MM.1S (cell line): ENCODE measurements around the gene LTB4R.

Source experiments
- DNase-seq: peaks from one replicate; pipeline ENCODE4 v3.0.0-alpha.2; 2015
- H2AFZ ChIP-seq: fragments of 300-600 bp; sonication (generic); 2 replicates; pipeline ENCODE4 v1.6.0; 2016; ENCODE audit warnings: antibody characterized with exemption, low read length
- H3F3A ChIP-seq: fragments of 300-600 bp; sonication (generic); 2 replicates; pipeline ENCODE4 v1.6.1; 2016; ENCODE audit warnings: mild to moderate bottlenecking, antibody characterized with exemption, low read length, moderate library complexity, mixed read lengths; ENCODE audit not compliant: insufficient read depth
- H3K27ac ChIP-seq: fragments of 300-600 bp; sonication (generic); 2 replicates; pipeline ENCODE4 v1.5.1; 2016; ENCODE audit warnings: mild to moderate bottlenecking, low read length
- H3K27me3 ChIP-seq: fragments of 300-600 bp; sonication (generic); replicated peaks from 2 replicates; pipeline ENCODE4 v1.6.0; 2016; ENCODE audit warnings: low read length; ENCODE audit not compliant: insufficient read depth
- H3K36me3 ChIP-seq: fragments of 300-600 bp; sonication (generic); replicated peaks from 2 replicates; pipeline ENCODE4 v1.6.1; 2016; ENCODE audit warnings: mild to moderate bottlenecking, low read length, mixed read lengths; ENCODE audit not compliant: insufficient read depth
- H3K4me1 ChIP-seq: fragments of 300-600 bp; sonication (generic); 2 replicates; pipeline ENCODE4 v1.6.1; 2016; ENCODE audit warnings: low read length, mixed read lengths
- H3K4me2 ChIP-seq: fragments of 300-600 bp; sonication (generic); 2 replicates; pipeline ENCODE4 v1.6.0; 2016; ENCODE audit warnings: low read depth, low read length
- H3K4me3 ChIP-seq: fragments of 300-600 bp; sonication (generic); 2 replicates; pipeline ENCODE4 v1.5.1; 2016; ENCODE audit warnings: low read length, mixed read lengths
- H3K79me2 ChIP-seq: fragments of 300-600 bp; sonication (generic); 2 replicates; pipeline ENCODE4 v1.6.1; 2016; ENCODE audit warnings: mixed run types, low read length, mixed read lengths
- H3K9ac ChIP-seq: fragments of 300-600 bp; sonication (generic); 2 replicates; pipeline ENCODE4 v1.6.1; 2016; ENCODE audit warnings: low read length, mixed read lengths
- H3K9me2 ChIP-seq: fragments of 300-600 bp; sonication (generic); replicated peaks from 2 replicates; pipeline ENCODE4 v1.6.1; 2016; ENCODE audit warnings: mild to moderate bottlenecking, low read length, mixed read lengths; ENCODE audit not compliant: insufficient read depth
- H3K9me3 ChIP-seq: fragments of 300-600 bp; sonication (generic); replicated peaks from 2 replicates; pipeline ENCODE4 v1.6.1; 2016; ENCODE audit warnings: mild to moderate bottlenecking, low read length, mixed read lengths; ENCODE audit not compliant: insufficient read depth
- H4K20me1 ChIP-seq: fragments of 300-600 bp; sonication (generic); 2 replicates; pipeline ENCODE4 v1.6.1; 2016; ENCODE audit warnings: mild to moderate bottlenecking, low read length, moderate library complexity, mixed read lengths; ENCODE audit not compliant: insufficient read depth
- CTCF ChIP-seq: fragments of 300-600 bp; sonication (generic); IDR thresholded peaks from 2 replicates; pipeline ENCODE4 v1.5.1; 2016; ENCODE audit warnings: antibody characterized with exemption, low read length, mixed read lengths
- EZH2 ChIP-seq: fragments of 300-600 bp; sonication (generic); optimal IDR thresholded peaks from 2 replicates; pipeline ENCODE3; 2017; ENCODE audit warnings: low read depth, mild to moderate bottlenecking, antibody characterized with exemption, low read length, mixed read lengths
- EZH2phosphoT487 ChIP-seq: fragments of 300-600 bp; sonication (generic); IDR thresholded peaks from 2 replicates; pipeline ENCODE4 v1.6.1; 2018; ENCODE audit warnings: antibody characterized with exemption, low read length

LTB4R gene

GRCh38 chr14:24361326-24361725 is 50.0 kb downstream of the LTB4R start:
- Histone ChIP-seq H3K9me2 (no peaks in the 10 kb centered on the region), H3F3A (0 out of 2 replicates have a peak, but pooled peaks cover 3% of the 10 kb centered on the region), H3K9me3 (no peaks in the 10 kb centered on the region), H3K27me3 (no peaks in the 10 kb centered on the region), H3K27ac (no peak overlapping the region), H2AFZ (no peak overlapping the region), H3K4me1 (no peaks in the 10 kb centered on the region), H4K20me1 (no peaks in the 10 kb centered on the region), H3K36me3 (no peaks in the 10 kb centered on the region), H3K9ac (no peak overlapping the region), H3K79me2 (no peaks in the 10 kb centered on the region), H3K4me2 (no peak overlapping the region), H3K4me3 (no peak overlapping the region)
- TF ChIP-seq CTCF (no peak), EZH2 (no peak), EZH2phosphoT487 (no peak)
- DNase-seq = no peak

- Histone ChIP-seq H3K4me3 (no peak overlapping the region), H2AFZ (no peak overlapping the region), H3K9me2 (no peaks in the 10 kb centered on the region), H3K4me2 (no peak overlapping the region), H3K4me1 (no peaks in the 10 kb centered on the region), H3K79me2 (no peaks in the 10 kb centered on the region), H3K27me3 (no peaks in the 10 kb centered on the region), H3K9me3 (no peaks in the 10 kb centered on the region), H3K36me3 (no peaks in the 10 kb centered on the region), H3K27ac (no peak overlapping the region), H3F3A (0 out of 2 replicates have a peak, but pooled peaks cover 3% of the 10 kb centered on the region), H3K9ac (no peak overlapping the region), H4K20me1 (no peaks in the 10 kb centered on the region)
- TF ChIP-seq EZH2 = no peak
- TF ChIP-seq CTCF = no peak
- no peak for TF ChIP-seq EZH2phosphoT487
- no peak for DNase-seq
Measured at GRCh38 chr14:24362241-24362960, 51.1 kb downstream of the LTB4R start.

- Histone ChIP-seq H3K27me3 (no peaks in the 10 kb centered on the region), H3K9ac (no peak overlapping the region), H3K9me2 (no peaks in the 10 kb centered on the region), H3F3A (0 out of 2 replicates have a peak, but pooled peaks cover 3% of the 10 kb centered on the region), H3K4me3 (no peak overlapping the region), H3K36me3 (no peaks in the 10 kb centered on the region), H4K20me1 (no peaks in the 10 kb centered on the region), H3K9me3 (no peaks in the 10 kb centered on the region), H2AFZ (no peak overlapping the region), H3K4me2 (no peak overlapping the region), H3K79me2 (no peaks in the 10 kb centered on the region), H3K27ac (no peak overlapping the region), H3K4me1 (no peaks in the 10 kb centered on the region)
- no peak for TF ChIP-seq CTCF
- no peak for TF ChIP-seq EZH2phosphoT487
- TF ChIP-seq EZH2 = no peak
- DNase-seq = no peak
Measured at GRCh38 chr14:24363401-24363800, 52.1 kb downstream of the LTB4R start.
